ENCODE measurements around the gene ACBD3.

The ACBD3 gene

DNA sequence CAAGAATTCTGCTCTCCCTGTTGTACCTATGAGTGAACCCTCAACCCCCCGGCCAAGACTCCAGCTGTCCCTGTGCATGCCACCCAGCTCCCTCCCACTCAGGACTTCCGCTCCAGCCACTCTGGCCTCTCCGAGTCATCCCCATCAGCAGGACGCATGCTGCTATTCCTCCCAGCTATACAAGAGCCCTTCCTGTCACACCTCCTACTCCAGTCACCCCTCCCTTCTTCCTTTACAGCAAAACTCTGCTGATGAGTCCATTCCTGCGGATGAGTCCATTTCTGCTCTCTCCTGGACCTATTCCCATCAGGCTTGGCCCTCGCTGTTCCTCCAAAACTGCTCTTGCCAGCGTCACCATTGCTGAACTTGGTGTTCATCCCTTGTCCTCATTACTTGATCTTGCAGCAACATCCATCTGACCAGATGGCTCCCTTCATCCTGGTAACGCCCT, 81.8 kb downstream of the ACBD3 start:
- TF ChIP-seq, protein P1, sequence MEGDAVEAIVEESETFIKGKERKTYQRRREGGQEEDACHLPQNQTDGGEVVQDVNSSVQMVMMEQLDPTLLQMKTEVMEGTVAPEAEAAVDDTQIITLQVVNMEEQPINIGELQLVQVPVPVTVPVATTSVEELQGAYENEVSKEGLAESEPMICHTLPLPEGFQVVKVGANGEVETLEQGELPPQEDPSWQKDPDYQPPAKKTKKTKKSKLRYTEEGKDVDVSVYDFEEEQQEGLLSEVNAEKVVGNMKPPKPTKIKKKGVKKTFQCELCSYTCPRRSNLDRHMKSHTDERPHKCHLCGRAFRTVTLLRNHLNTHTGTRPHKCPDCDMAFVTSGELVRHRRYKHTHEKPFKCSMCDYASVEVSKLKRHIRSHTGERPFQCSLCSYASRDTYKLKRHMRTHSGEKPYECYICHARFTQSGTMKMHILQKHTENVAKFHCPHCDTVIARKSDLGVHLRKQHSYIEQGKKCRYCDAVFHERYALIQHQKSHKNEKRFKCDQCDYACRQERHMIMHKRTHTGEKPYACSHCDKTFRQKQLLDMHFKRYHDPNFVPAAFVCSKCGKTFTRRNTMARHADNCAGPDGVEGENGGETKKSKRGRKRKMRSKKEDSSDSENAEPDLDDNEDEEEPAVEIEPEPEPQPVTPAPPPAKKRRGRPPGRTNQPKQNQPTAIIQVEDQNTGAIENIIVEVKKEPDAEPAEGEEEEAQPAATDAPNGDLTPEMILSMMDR (IDR thresholded peaks at IDR 0.05; ENCODE audit: low read depth, low read length, missing control alignments): no peak
- no peak for DNase-seq (ENCODE audit: low read depth)
- in situ Hi-C loops (cut with HindIII; ENCODE audit: low sequenced_read_pairs): no loop called here
- no peak overlapping the region for H3K4me3 ChIP-seq (ENCODE audit: low read depth, low read length)

DNA sequence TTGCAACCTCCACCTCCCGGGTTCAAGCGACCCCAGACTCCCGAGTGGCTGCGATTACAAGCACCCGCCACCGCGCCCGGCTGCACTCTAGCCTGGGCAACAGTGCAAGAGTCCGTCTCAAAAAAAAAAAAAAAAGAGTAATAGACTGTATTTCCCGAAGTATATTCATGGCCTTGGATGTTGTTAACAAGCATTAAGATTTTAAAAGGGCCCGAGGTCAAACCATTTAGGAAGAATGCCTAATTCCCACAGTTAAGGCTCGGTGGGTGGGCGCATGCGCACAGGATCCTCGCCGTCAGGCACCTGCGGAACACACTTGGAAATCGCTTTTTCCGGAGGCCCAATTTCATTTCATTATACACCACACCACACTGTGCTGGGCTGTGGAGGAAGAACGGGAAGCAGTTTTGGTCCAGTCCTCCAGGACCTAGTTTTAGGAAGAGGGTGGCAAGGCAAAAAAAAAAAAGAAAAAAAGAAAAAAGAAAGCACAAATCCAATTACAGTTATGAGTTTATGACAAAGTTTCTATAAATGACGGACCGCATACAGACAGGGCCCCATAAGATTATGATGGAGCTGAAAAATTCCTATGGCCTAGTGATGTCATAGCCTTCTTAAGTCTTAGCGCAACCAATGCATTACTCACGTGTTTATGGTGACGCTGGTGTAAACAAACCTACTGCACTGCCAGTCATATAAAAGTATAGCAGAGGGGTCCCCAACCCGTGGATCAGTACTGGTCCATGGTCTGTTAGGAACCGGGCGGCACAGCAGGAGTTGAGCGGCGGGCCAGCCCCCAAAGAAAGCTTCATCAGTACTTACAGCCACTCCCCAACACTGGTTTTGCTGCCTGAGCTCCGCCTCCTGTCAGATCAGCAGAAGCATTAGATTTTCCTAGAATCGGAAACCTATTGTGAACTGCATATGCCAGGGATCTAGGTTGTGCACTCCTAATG, 85.8 kb downstream of the ACBD3 start:
- in situ Hi-C loops (cut with HindIII; ENCODE audit: low sequenced_read_pairs): no loop called here
- no peak for DNase-seq (ENCODE audit: low read depth)
- H3K4me3 ChIP-seq (ENCODE audit: low read depth, low read length): peak overlapping the region; percentile 35

DNA sequence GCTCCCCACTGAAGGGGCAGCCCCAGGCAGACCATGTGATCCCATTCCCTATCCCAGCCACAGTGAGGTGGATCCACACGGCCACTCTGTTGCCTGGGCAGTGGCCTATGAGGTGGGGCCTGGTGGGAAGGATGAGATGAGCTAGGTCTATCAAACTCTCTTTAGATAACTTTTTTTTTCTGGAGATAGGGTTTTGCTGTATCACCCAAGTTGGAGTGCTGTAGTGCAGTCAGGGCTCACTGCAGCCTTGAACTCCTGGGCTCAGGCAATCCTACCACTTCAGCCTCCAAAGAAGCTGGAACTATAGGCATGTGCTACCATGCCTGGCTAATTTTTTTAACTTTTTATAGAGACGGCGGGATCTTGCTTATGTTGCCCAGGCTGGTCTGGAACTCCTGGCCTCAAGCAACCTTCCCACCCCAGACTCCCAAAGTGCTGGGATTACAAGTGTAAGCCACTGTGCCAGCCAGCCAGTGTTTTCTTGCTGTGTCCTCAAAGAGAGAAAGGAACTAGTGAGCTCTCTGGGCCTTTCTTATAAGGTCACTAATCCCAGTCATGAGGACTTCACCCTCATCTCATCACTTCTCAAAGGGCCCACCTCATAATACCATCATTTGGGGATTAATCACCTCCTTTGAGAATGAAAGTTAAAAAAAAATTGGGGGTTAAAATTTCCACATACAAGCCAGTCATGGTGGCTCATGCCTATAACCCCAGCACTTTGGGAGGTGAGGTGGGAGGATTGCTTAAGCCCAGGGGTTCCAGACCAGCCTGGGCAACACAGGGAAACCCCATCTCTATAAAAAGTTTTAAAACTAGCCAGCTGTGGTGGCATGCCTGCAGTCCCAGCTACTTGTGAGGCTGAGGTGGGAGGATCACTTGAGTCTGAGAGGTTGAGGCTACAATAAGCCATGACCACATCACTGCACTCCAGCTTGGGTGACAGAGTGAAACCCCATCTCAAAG, 87.4 kb downstream of the ACBD3 start:
- in situ Hi-C loops (cut with HindIII; ENCODE audit: low sequenced_read_pairs): no loop called here
- DNase-seq (ENCODE audit: low read depth): no peak
- TF ChIP-seq, protein P1 (IDR thresholded peaks at IDR 0.05; ENCODE audit: low read depth, low read length, missing control alignments): no peak
- no peak overlapping the region for H3K4me3 ChIP-seq (ENCODE audit: low read depth, low read length)

More for the DNA sequence above, 85.8 kb downstream of the ACBD3 start:
- TF ChIP-seq, protein P1 (IDR thresholded peaks at IDR 0.05; ENCODE audit: low read depth, low read length, missing control alignments): no peak

DNA sequence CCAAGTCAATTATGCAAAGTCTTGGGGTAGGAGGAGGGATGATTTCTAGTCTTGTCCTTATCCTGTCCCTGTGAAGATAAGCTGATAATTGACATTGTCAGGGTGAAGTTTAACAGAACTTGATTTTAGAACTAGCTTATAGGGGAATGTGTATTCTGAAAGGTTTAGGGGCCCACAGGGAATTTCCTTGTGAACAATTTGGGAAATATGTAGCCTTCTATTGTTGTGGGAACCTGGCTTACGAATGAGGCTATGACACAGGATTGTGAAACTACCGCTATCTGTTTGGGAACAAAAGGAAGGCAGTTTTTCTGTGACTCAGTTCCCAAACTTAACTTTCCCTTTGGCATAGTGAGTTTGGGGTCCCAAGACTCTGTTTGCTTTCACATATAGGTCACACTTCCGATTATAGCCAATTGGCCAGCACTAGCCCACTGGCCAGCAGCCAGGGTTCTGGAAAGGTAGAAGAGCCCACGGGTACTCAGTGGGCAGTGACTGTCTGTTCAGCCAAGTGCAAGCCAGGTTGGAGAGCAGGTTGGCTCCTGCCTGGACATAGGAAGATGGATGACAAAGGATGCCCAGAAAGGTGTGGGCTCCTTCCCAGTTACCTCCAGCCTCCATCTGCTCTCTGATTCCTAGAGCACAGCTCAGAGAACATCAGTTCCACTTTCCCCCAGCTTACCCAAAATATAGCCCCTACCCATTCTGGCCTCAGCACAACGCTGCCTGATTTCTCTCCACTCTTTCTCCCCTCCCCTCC, 88.5 kb downstream of the ACBD3 start:
- H3K4me3 ChIP-seq (ENCODE audit: low read depth, low read length): no peak overlapping the region

DNA sequence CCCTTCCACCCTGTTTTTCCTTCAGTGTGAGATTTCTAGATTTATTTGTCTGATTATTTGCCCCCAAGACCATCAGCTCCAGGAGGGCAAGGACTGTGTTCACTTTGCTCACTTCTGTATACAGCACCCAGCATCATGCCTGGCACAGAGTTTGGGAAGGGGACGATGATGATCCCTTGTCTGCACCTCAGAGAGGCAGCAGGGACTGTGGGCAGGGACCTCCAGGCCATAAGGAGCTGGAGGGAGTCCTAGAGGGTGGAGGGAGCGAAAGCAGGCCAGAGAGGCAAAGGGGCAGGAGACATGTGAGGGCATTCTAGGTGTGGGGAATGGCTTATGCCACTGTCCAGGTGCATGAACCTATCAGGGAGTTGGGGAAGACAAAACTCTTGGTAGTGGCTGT, 91.3 kb downstream of the ACBD3 start:
- H3K4me3 ChIP-seq (ENCODE audit: low read depth, low read length): no peak overlapping the region
- DNase-seq (ENCODE audit: low read depth): no peak
- TF ChIP-seq, protein P1 (IDR thresholded peaks at IDR 0.05; ENCODE audit: low read depth, low read length, missing control alignments): no peak
- in situ Hi-C loops (cut with HindIII; ENCODE audit: low sequenced_read_pairs): no loop called here

More for the DNA sequence above, 88.5 kb downstream of the ACBD3 start:
- TF ChIP-seq, protein P1 (IDR thresholded peaks at IDR 0.05; ENCODE audit: low read depth, low read length, missing control alignments): no peak
- in situ Hi-C loops (cut with HindIII; ENCODE audit: low sequenced_read_pairs): no loop called here
- DNase-seq (ENCODE audit: low read depth): peak; percentile 75
